Measurements from ENCODE around the gene DYNLT4. TPM values are rescaled to one million over a fixed set of nuclear protein-coding genes. Genes with fewer than 3 reads are reported as not detected.

DYNLT4 gene
- total and polyA plus RNA-seq, 8 donors, result 0.38 to 25.5 (median 2.5) TPM; not detected in 4

DNA sequence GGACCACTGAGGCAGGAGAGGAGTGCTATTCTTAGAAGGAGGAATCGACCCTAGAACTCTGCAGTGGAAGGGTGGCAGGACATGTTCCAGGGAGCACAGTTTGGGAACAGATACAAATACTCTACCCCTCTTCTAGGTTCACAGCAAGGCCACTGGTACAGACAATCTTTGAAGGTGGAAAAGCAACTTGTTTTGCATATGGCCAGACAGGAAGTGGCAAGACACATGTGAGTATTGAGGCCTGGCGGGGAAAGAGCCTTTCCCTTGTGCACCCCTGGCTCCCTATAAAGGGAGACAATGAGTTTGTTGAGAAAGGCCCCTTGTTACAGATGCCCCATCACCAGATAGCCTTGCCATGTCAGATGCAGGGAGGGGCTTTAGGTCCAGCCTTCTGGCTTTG is 49.7 kb downstream of the DYNLT4 start:
- Histone ChIP-seq H3K4me1 (no peaks in the 10 kb centered on the region), H3K36me3 (peaks cover 0 to 73% (median 34%) of the 10 kb centered on the region in 4 donors)
- intact Hi-C loops (cut with DNase I; ENCODE audit: low total_unique reads), result no loop called here

More for the DNA sequence above, 49.7 kb downstream of the DYNLT4 start:
- H3K9me3 ChIP-seq, result no peaks in the 10 kb centered on the region
- H3K27me3 ChIP-seq, result no peaks in the 10 kb centered on the region
- H3K4me3 ChIP-seq, result no peak overlapping the region
- no peak for DNase-seq
- 91 to 98% (median 95%) methylated on average over 2 of the region's 2 CpGs for WGBS, 5 donors
- no peak overlapping the region for H3K27ac ChIP-seq
- TF ChIP-seq EP300 (IDR thresholded peaks at IDR 0.05), result no peak
- no peak for TF ChIP-seq POLR2A (IDR thresholded peaks at IDR 0.05)
- TF ChIP-seq, protein P1, sequence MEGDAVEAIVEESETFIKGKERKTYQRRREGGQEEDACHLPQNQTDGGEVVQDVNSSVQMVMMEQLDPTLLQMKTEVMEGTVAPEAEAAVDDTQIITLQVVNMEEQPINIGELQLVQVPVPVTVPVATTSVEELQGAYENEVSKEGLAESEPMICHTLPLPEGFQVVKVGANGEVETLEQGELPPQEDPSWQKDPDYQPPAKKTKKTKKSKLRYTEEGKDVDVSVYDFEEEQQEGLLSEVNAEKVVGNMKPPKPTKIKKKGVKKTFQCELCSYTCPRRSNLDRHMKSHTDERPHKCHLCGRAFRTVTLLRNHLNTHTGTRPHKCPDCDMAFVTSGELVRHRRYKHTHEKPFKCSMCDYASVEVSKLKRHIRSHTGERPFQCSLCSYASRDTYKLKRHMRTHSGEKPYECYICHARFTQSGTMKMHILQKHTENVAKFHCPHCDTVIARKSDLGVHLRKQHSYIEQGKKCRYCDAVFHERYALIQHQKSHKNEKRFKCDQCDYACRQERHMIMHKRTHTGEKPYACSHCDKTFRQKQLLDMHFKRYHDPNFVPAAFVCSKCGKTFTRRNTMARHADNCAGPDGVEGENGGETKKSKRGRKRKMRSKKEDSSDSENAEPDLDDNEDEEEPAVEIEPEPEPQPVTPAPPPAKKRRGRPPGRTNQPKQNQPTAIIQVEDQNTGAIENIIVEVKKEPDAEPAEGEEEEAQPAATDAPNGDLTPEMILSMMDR (IDR thresholded peaks at IDR 0.05), result no peak
- TF ChIP-seq POLR2AphosphoS5 (IDR thresholded peaks at IDR 0.05), result no peak

Small RNA genes within 50 kb of the gene (small RNA-seq; reads per million reads assigned to genes)
- gene AL136380.1 (0 reads per million in 4 donors), gene SNORD38A (588 to 917 (median 750) reads per million in 4 donors), gene SNORD38B (0 reads per million in 4 donors), gene SNORD46 (669 to 1,732 (median 1,441) reads per million in 4 donors), gene SNORD55 (0 reads per million in 4 donors)

Other genes with a start within 250 kb of the DYNLT4 start
- gene TMEM53, start 132.9 kb downstream of the DYNLT4 start, total RNA-seq, result 10 to 100 TPM in 1 of 5 donors, 1 to 10 TPM in 4; 2.4 to 22.8 (median 4.9) TPM
- gene TMEM53, start 132.9 kb downstream of the DYNLT4 start, polyA plus RNA-seq, result 1 to 10 TPM; 6.9 to 9.4 (median 7.3) TPM
- 1 to 10 TPM in 2 of 5 donors, not detected in 3; 3.3 to 3.7 TPM for gene ARMH1, start 132.6 kb downstream of the DYNLT4 start, total RNA-seq
- 1 to 10 TPM; 4.4 to 8.6 (median 5.7) TPM for gene ARMH1, start 132.6 kb downstream of the DYNLT4 start, polyA plus RNA-seq
- gene RNU5D-1, start 76.2 kb downstream of the DYNLT4 start, total RNA-seq, result not detected
- not detected for gene RNU5D-1, start 76.2 kb downstream of the DYNLT4 start, polyA plus RNA-seq
- gene KIF2C, start 67.5 kb downstream of the DYNLT4 start, total RNA-seq, result 10 to 100 TPM in 3 of 5 donors, 1 to 10 TPM in 2; 2.3 to 34.8 (median 10.4) TPM
- 1 to 10 TPM; 1.4 to 6.5 (median 1.9) TPM for gene KIF2C, start 67.5 kb downstream of the DYNLT4 start, polyA plus RNA-seq
- gene RPS8, start 31.8 kb downstream of the DYNLT4 start, total RNA-seq, result 1,000 to 10,000 TPM in 4 of 5 donors, 100 to 1,000 TPM in 1; 322 to 2,657 (median 1,647) TPM
- 1,000 to 10,000 TPM; 2,591 to 3,429 (median 3,008) TPM for gene RPS8, start 31.8 kb downstream of the DYNLT4 start, polyA plus RNA-seq
- 10 to 100 TPM in 1 of 5 donors, under 1 TPM in 1, not detected in 3; 0.87 to 60.0 TPM for gene BEST4, start 19.2 kb downstream of the DYNLT4 start, total RNA-seq
- gene BEST4, start 19.2 kb downstream of the DYNLT4 start, polyA plus RNA-seq, result under 1 TPM in 1 of 3 donors, not detected in 2; 0.35 TPM
- gene PLK3, start 7.0 kb downstream of the DYNLT4 start, total RNA-seq, result 10 to 100 TPM in 4 of 5 donors, under 1 TPM in 1; 0.58 to 30.4 (median 24.3) TPM
- gene PLK3, start 7.0 kb downstream of the DYNLT4 start, polyA plus RNA-seq, result 10 to 100 TPM in 2 of 3 donors, 1 to 10 TPM in 1; 9.5 to 21.2 (median 13.5) TPM
- gene BTBD19, start 1.2 kb upstream of the DYNLT4 start, total RNA-seq, result 1 to 10 TPM in 2 of 5 donors, under 1 TPM in 1, not detected in 2; 0.89 to 4.1 (median 2.9) TPM
- gene BTBD19, start 1.2 kb upstream of the DYNLT4 start, polyA plus RNA-seq, result 1 to 10 TPM; 1.4 to 2.9 (median 2.8) TPM
- 1 to 10 TPM in 2 of 5 donors, under 1 TPM in 1, not detected in 2; under 0.01 to 2.3 (median 1.8) TPM for gene PTCH2, start 35.9 kb upstream of the DYNLT4 start, total RNA-seq
- under 1 TPM; 0.19 to 0.50 (median 0.31) TPM for gene PTCH2, start 35.9 kb upstream of the DYNLT4 start, polyA plus RNA-seq
- gene EIF2B3, start 179.2 kb upstream of the DYNLT4 start, total RNA-seq, result 100 to 1,000 TPM in 1 of 5 donors, 10 to 100 TPM in 1, 1 to 10 TPM in 2, under 1 TPM in 1; 0.58 to 294 (median 7.4) TPM
- gene EIF2B3, start 179.2 kb upstream of the DYNLT4 start, polyA plus RNA-seq, result 10 to 100 TPM; 13.4 to 13.9 (median 13.4) TPM
- 100 to 1,000 TPM in 1 of 5 donors, 10 to 100 TPM in 4; 15.6 to 104 (median 50.0) TPM for gene HECTD3, start 204.0 kb upstream of the DYNLT4 start, total RNA-seq
- 10 to 100 TPM; 23.4 to 31.5 (median 26.1) TPM for gene HECTD3, start 204.0 kb upstream of the DYNLT4 start, polyA plus RNA-seq
- gene UROD, start 204.9 kb upstream of the DYNLT4 start, total RNA-seq, result 100 to 1,000 TPM in 1 of 5 donors, 10 to 100 TPM in 4; 13.4 to 132 (median 41.6) TPM
- gene UROD, start 204.9 kb upstream of the DYNLT4 start, polyA plus RNA-seq, result 10 to 100 TPM; 67.0 to 78.4 (median 73.3) TPM